RPMI7951 (cell line): Measurements from ENCODE around the gene CIAO1. TPM values are rescaled to one million over a fixed set of nuclear protein-coding genes. Genes with fewer than 3 reads are reported as not detected.
A peak's percentile ranks its signal among the peaks of the same experiment; 100 is the strongest.
"Not testable (repeated sequence)": the region's sequence is repeated elsewhere in the genome, so short reads cannot be mapped to it uniquely, and the experiment has no call there.

Source experiments
- DNase-seq: peaks from one replicate; pipeline ENCODE4 v3.0.0-alpha.2; 2012; ENCODE audit warnings: low read depth
- total RNA-seq: library from RNA; depleted of rRNA; stranded (reverse); fragments of >200 nt; shearing (Covaris generic); gene quantifications from 2 replicates; pipeline ENCODE4 v1.2.3, GENCODE V29; 2014

CIAO1 gene
- total RNA-seq, 1 experiment from 2014 or later, result 116 TPM

- peak; percentile 82 for DNase-seq
These were observed 16.4 kb upstream of the CIAO1 start for GRCh38 chr2:96249654-96250053.

- no peak for DNase-seq
These were observed 15.8 kb upstream of the CIAO1 start for GRCh38 chr2:96250188-96250587.

GRCh38 chr2:96251721-96252292, 14.2 kb upstream of the CIAO1 start:
- DNase-seq, result peak; percentile 99

GRCh38 chr2:96252526-96252925, 13.5 kb upstream of the CIAO1 start:
- DNase-seq, result no peak

GRCh38 chr2:96253006-96253405, 13.0 kb upstream of the CIAO1 start:
- no peak for DNase-seq

GRCh38 chr2:96254571-96254970, 11.5 kb upstream of the CIAO1 start:
- no peak for DNase-seq

- no peak for DNase-seq
These were observed 9.4 kb upstream of the CIAO1 start for GRCh38 chr2:96256611-96257113.

- DNase-seq, result not testable (repeated sequence)
These were observed 8.3 kb upstream of the CIAO1 start for GRCh38 chr2:96257744-96258143.

GRCh38 chr2:96258166-96259022, 7.6 kb upstream of the CIAO1 start:
- no peak for DNase-seq

- DNase-seq, result no peak
These were observed 6.5 kb upstream of the CIAO1 start for GRCh38 chr2:96259497-96259921.

GRCh38 chr2:96260387-96261260, 5.4 kb upstream of the CIAO1 start:
- DNase-seq, result peak; percentile 96

GRCh38 chr2:96261328-96262003, 4.6 kb upstream of the CIAO1 start:
- DNase-seq, result no peak

- no peak for DNase-seq
These were observed 3.7 kb upstream of the CIAO1 start for GRCh38 chr2:96262306-96262705.

GRCh38 chr2:96264086-96264485, 1.9 kb upstream of the CIAO1 start:
- DNase-seq, result no peak

GRCh38 chr2:96264656-96265348, 1.2 kb upstream of the CIAO1 start:
- peak; percentile 40 for DNase-seq

- DNase-seq, result peak; percentile 31
These were observed 631 bp upstream of the CIAO1 start for GRCh38 chr2:96265349-96265839.

GRCh38 chr2:96267159-96267971, 1.3 kb downstream of the CIAO1 start:
- DNase-seq, result peak; percentile 43

- no peak for DNase-seq
These were observed 6.0 kb downstream of the CIAO1 start for GRCh38 chr2:96271995-96272394.

GRCh38 chr2:96273763-96274162, 7.7 kb downstream of the CIAO1 start:
- no peak for DNase-seq
